Heart right ventricle (tissue), 16 donors: ENCODE data around the gene AOX1. TPM values are rescaled to one million over a fixed set of nuclear protein-coding genes. Genes with fewer than 3 reads are reported as not detected.
A peak's percentile ranks its signal among the peaks of the same experiment; 100 is the strongest.

ENCODE experiments used
- ATAC-seq, 8 donors: fragments of 200-7000 bp; cut with Tn5 transposase; one replicate each; pipeline ENCODE4 v1.9.1; 2020; ENCODE audit warnings: mild to moderate bottlenecking in 8 of 8, moderate library complexity in 8 of 8, moderate number of reproducible peaks in 1 of 8
- DNase-seq, 2 donors: peaks; one replicate each; pipeline ENCODE4 v3.0.0-alpha.2; 2020
- H3K27ac ChIP-seq, 10 donors: fragments of 200-600 bp; sonication (generic) in 2 of 10; one replicate each; pipeline versions ENCODE4 v1.5.0 to v1.8.0; 2020 to 2022; ENCODE audit warnings: mild to moderate bottlenecking in 3 of 10
- H3K27me3 ChIP-seq, 7 donors: fragments of 200-600 bp; one replicate each; pipeline ENCODE4 v1.8.0; 2021 to 2022; ENCODE audit warnings: mild to moderate bottlenecking in 2 of 7
- H3K36me3 ChIP-seq, 9 donors: fragments of 200-600 bp; sonication (generic) in 1 of 9; one replicate each; pipeline versions ENCODE4 v1.5.0 to v1.8.0; 2020 to 2022; ENCODE audit warnings: mild to moderate bottlenecking in 2 of 9
- H3K4me1 ChIP-seq, 9 donors: fragments of 200-600 bp; sonication (generic) in 1 of 9; one replicate each; pipeline versions ENCODE4 v1.5.0 to v1.8.0; 2020 to 2022; ENCODE audit warnings: mild to moderate bottlenecking in 4 of 9
- H3K4me3 ChIP-seq, 10 donors: fragments of 200-600 bp; sonication (generic) in 2 of 10; one replicate each; pipeline versions ENCODE4 v1.5.0 to v1.8.0; 2020 to 2022; ENCODE audit warnings: mild to moderate bottlenecking in 7 of 10, moderate library complexity in 2 of 10
- H3K9me3 ChIP-seq, 11 donors: fragments of 200-600 bp in 10 of 11; sonication (generic) in 2 of 11; one replicate each; pipeline versions ENCODE4 v1.5.0 to v1.8.0; 2013 to 2022; ENCODE audit warnings: mild to moderate bottlenecking in 2 of 11, control low read depth in 1 of 11, moderate library complexity in 1 of 11
- CTCF ChIP-seq, 9 donors: fragments of 200-600 bp; sonication (generic) in 2 of 9; IDR thresholded peaks; one replicate each; pipeline versions ENCODE4 v1.5.0 to v1.8.0; 2021 to 2022; ENCODE audit warnings: antibody characterized with exemption in 9 of 9, mild to moderate bottlenecking in 5 of 9, moderate library complexity in 1 of 9
- WGBS, 2 donors: extraction: QIAGEN DNeasy Blood & Tissue Kit; methylation state at CpG; one replicate each; pipeline ENCODE4 v1.1.7; 2013; ENCODE audit warnings: inconsistent platforms in 1 of 2; 5-methylcytosine and 5-hydroxymethylcytosine counted together
- intact Hi-C, 10 donors: fragments of 100-400 bp; cut with DNase I; formaldehyde crosslinking; loops; one replicate each; pipeline versions ENCODE4 v1.11.1 to v1.14.2; 2022
- polyA plus RNA-seq, 2 donors: library from polyadenylated mRNA; stranded (reverse); fragments of 200-250 nt; gene quantifications; one replicate each; pipeline ENCODE4 v1.2.3, GENCODE V29; 2013
- total RNA-seq, 10 donors: library from RNA; stranded (reverse); fragmentation: NEBNext Ultra II Directional in 3 of 10; extraction: Animal tissue kit (Norgen Biotek cat#: 25700) in 3 of 10; gene quantifications; one replicate each; pipeline versions ENCODE4 v1.2.1 to v1.2.4, GENCODE V29; 2021 to 2023
- donor health status: Arrhythmogenic right ventricular cardiomyopathy.
- donor health status: ischemic (EF 13 %, LVEDD 7.1; RV severe dilation, severe dysfunction).
- donor health status: healthy with polysubstance abuse.
- donor health status: DM: no; HTN: yes; CAD: no.
- donor health status: DM: no; HTN: no; CAD: no.
- donor health status: ischemic (EF 25% LVEDD 6.9; RV normal size, moderate dysfunction).
- donor health status: ischemic (EF 25% LVEDD 5.7; RV mildly dilated, moderate dysfunction).
- donor health status: healthy.
- donor health status: DM: yes; HTN: yes; CAD: no.
- donor health status: Ischemic cardiomyopathy.
- donor health status: ischemic (EF 35%, LVEDD 5.7; RV mildly dilated, moderate dysfunction).
- donor health status: nonischemic (EF 11% LVEDD 7.7; RV severe dilation, severe dysfunction).
- donor health status: DM: yes; HTN: yes; CAD: no.
- donor health status: PGD.
- donor health status: ischemic (EF 29% LVEDD 5.4; RV normal size, mild dysfunction).
- donor health status: nonischemic (EF 23%, LVEDD 6.1; RV moderate dilation, normal function).

The AOX1 gene
- total and polyA plus RNA-seq, 12 donors, result 0.72 to 22.3 (median 2.6) TPM

- 76 to 77% methylated on average over 7 of the region's 7 CpGs for WGBS, 2 donors
- H3K27ac ChIP-seq, result no peak overlapping the region
- no peaks in the 10 kb centered on the region for H3K36me3 ChIP-seq
- peaks cover 0 to 17% (median 0%) of the 10 kb centered on the region in 9 donors for H3K4me1 ChIP-seq
- peaks cover 0 to 17% (median 4%) of the 10 kb centered on the region in 11 donors for H3K9me3 ChIP-seq
- ATAC-seq (no peak), DNase-seq (no peak)
- no peak overlapping the region for H3K4me3 ChIP-seq
- no peak for TF ChIP-seq CTCF (IDR thresholded peaks at IDR 0.05)
- intact Hi-C loops, result no loop called here
- H3K27me3 ChIP-seq, result no peaks in the 10 kb centered on the region
These were observed 48.6 kb downstream of the AOX1 start for GRCh38 chr2:200634231-200634964.

DNA sequence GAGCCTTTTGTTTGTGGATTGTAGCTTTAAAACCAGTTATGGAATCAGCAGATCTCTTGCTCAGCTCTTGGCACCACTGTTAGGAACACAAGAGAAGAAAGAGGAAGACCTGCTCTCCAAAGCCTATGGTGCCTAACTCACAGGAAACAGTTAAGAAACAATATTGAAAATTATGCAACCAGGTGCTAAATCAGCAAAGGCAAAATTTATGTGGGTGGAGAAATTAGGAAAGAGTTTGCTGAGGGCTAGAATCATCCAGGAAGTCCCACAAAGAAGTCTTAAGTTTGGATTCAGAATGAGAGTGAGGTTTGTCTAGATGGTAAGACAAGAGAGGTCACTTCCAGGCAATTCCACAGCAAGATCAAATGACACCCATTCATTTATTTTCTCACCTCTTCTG, 49.4 kb downstream of the AOX1 start:
- peaks cover 0 to 17% (median 0%) of the 10 kb centered on the region in 9 donors for H3K4me1 ChIP-seq
- ATAC-seq (peak in 1 of 8 donors; percentile 63), DNase-seq (no peak)
- intact Hi-C loops, result no loop called here
- H3K27ac ChIP-seq, result peak overlapping the region in 1 of 10 donors; percentile 65
- no peak overlapping the region for H3K4me3 ChIP-seq
- peaks cover 0 to 17% (median 4%) of the 10 kb centered on the region in 11 donors for H3K9me3 ChIP-seq
- H3K36me3 ChIP-seq, result no peaks in the 10 kb centered on the region
- H3K27me3 ChIP-seq, result no peaks in the 10 kb centered on the region
- no peak for TF ChIP-seq CTCF (IDR thresholded peaks at IDR 0.05)

- H3K27me3 ChIP-seq, result no peaks in the 10 kb centered on the region
- intact Hi-C loops, result no loop called here
- TF ChIP-seq CTCF (IDR thresholded peaks at IDR 0.05), result no peak
- peaks cover 0 to 17% (median 0%) of the 10 kb centered on the region in 9 donors for H3K4me1 ChIP-seq
- ATAC-seq (no peak), DNase-seq (no peak)
- no peak overlapping the region for H3K4me3 ChIP-seq
- 77 to 79% methylated on average over 9 of the region's 9 CpGs for WGBS, 2 donors
- H3K27ac ChIP-seq, result no peak overlapping the region
- no peaks in the 10 kb centered on the region for H3K36me3 ChIP-seq
- H3K9me3 ChIP-seq, result peaks cover 0 to 9% (median 2%) of the 10 kb centered on the region in 11 donors
These were observed 52.1 kb downstream of the AOX1 start for GRCh38 chr2:200637901-200638300.

- DNase-seq (no peak), ATAC-seq (no peak)
- no peaks in the 10 kb centered on the region for H3K36me3 ChIP-seq
- H3K4me3 ChIP-seq, result no peak overlapping the region
- H3K27me3 ChIP-seq, result no peaks in the 10 kb centered on the region
- WGBS, 2 donors, result 94 to 97% methylated on average over 3 of the region's 3 CpGs
- no peaks in the 10 kb centered on the region for H3K9me3 ChIP-seq
- TF ChIP-seq CTCF (IDR thresholded peaks at IDR 0.05), result no peak
- H3K27ac ChIP-seq, result no peak overlapping the region
- intact Hi-C loops, result no loop called here
- H3K4me1 ChIP-seq, result peaks cover 0 to 9% (median 0%) of the 10 kb centered on the region in 9 donors
These were observed 54.4 kb downstream of the AOX1 start for GRCh38 chr2:200640176-200640575.
